Measurements from ENCODE around the gene VIL1.

- TF ChIP-seq POLR2A (IDR thresholded peaks at IDR 0.05; ENCODE audit: low read length) (no peak), GATA1 (IDR thresholded peaks at IDR 0.05; ENCODE audit: low read depth, low read length) (no peak)
Observed at GRCh38 chr2:218404351-218405085, 14.4 kb upstream of the VIL1 start.
